ENCODE data around the gene CTAG1A. TPM values are rescaled to one million over a fixed set of nuclear protein-coding genes. Genes with fewer than 3 reads are reported as not detected.
"Not testable (repeated sequence)": the region's sequence is repeated elsewhere in the genome, so short reads cannot be mapped to it uniquely, and the experiment has no call there.

Gene CTAG1A
- total RNA-seq, result not detected
- not detected for polyA plus RNA-seq (ENCODE audit: insufficient read length in 2 of 2)
- long read RNA-seq, donor 1, result 0 reads
- long read RNA-seq, donor 2, result 0 reads
- long read RNA-seq, donor 3, result 0 reads
- long read RNA-seq, donor 4, result 0 reads

DNA sequence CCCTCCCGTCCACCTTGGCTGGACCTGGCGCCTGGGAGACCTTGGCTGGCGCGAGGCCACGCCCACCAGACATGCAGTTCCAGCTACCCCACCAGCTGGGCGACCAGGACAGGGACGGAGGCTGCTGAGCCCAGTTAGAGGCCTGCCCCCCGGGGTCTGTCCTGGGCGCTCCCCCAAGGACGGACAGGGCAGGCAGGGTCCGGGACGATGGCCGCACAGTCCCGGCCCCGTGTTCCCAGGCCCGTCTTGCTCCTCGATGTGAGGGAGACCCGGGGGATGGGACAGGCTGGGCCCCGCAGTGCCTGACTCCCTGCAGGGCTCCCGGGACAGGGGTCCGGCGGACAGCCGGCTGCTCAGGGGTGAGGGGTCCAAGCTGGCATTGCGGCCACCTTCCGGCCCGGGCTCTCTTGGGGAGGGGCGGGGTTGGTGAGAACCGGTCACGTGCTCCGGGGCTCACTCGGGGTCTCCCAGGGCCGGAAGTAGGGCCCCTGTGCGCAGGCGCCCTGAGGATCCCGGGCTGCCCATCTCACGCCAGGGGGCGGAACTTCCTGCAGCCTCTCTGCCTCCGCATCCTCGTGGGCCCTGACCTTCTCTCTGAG is at the start of gene CTAG1A:
Gene CTAG1A (plus strand): TSS at position 549 of the 599 bp plus-strand sequence. CDS start 74 bp downstream, outside the sequence.
- H3K27ac ChIP-seq (ENCODE audit: low read depth, low read length); H3K27me3 ChIP-seq (ENCODE audit: control insufficient read depth, insufficient read depth, low read length); DNase-seq (ENCODE audit: low read depth in 4 of 6, low spot score in 6 of 6); H3K4me1 ChIP-seq (ENCODE audit: control insufficient read depth, insufficient read depth, low read length); H3K4me3 ChIP-seq (ENCODE audit: low read depth, low read length); H3K9me3 ChIP-seq (ENCODE audit: control insufficient read depth, insufficient read depth, low read length); H3K36me3 ChIP-seq (ENCODE audit: control insufficient read depth, insufficient read depth, low read length): not testable (repeated sequence)
- no CpG with 5 or more reads among the region's 39 CpGs for WGBS (ENCODE audit: insufficient coverage)

DNA sequence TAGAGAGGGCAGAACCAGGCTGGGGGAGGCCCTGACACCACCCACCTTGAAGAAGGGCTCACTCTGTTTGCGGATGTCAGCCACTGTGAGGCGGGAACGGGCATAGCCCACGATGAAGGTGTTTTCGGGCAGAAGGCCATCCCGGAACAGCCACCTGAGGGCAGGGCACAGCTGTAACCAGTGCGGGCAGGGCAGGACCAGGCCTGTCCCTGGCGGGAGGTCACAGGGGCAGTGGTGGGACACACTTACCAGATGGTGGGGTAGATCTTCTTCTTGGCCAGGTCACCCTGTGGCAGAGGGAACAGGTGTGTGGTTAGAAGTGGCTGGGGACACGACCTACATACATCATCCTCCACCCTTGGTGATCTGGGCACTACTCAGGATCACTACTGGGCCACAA is 49.0 kb upstream of the CTAG1A start:
- 90% methylated on average over 7 of the region's 9 CpGs for WGBS (ENCODE audit: insufficient coverage)
- no peaks in the 10 kb centered on the region for H3K27me3 ChIP-seq (ENCODE audit: control insufficient read depth, insufficient read depth, low read length)
- DNase-seq (ENCODE audit: low read depth in 4 of 6, low spot score in 6 of 6), result peak in 1 of 6 donors; percentile 0
- H3K9me3 ChIP-seq (ENCODE audit: control insufficient read depth, insufficient read depth, low read length), result no peaks in the 10 kb centered on the region
- H3K4me1 ChIP-seq (ENCODE audit: control insufficient read depth, insufficient read depth, low read length), result peaks cover 5% of the 10 kb centered on the region
- H3K27ac ChIP-seq (ENCODE audit: low read depth, low read length), result no peak overlapping the region
- H3K36me3 ChIP-seq (ENCODE audit: control insufficient read depth, insufficient read depth, low read length), result peaks cover 53% of the 10 kb centered on the region
- no peak overlapping the region for H3K4me3 ChIP-seq (ENCODE audit: low read depth, low read length)

DNA sequence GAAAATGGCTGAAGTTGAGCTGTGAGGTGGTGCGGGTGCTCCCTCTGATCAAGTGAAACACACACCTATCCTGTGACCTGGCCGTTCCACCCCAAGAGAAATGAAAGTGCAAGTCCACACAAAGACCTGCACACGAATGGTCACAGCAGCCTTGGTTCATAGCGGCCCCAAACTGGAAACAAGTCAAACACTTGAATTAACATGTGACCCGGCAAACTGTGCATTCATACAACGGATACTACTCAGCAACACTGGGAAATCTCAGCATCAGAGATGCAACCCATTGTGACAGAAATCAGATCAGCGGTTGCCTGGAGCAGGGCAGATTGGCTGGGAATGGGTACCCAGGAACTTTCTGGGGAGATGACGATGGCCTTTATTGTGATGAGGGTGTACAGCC is 45.9 kb upstream of the CTAG1A start:
- Histone ChIP-seq H3K4me1 (ENCODE audit: control insufficient read depth, insufficient read depth, low read length) (peaks cover 12% of the 10 kb centered on the region), H3K27ac (ENCODE audit: low read depth, low read length) (no peak overlapping the region), H3K27me3 (ENCODE audit: control insufficient read depth, insufficient read depth, low read length) (no peaks in the 10 kb centered on the region), H3K9me3 (ENCODE audit: control insufficient read depth, insufficient read depth, low read length) (no peaks in the 10 kb centered on the region), H3K36me3 (ENCODE audit: control insufficient read depth, insufficient read depth, low read length) (peaks cover 43% of the 10 kb centered on the region), H3K4me3 (ENCODE audit: low read depth, low read length) (no peak overlapping the region)
- WGBS (ENCODE audit: insufficient coverage), result 64% methylated on average over 5 of the region's 8 CpGs
- DNase-seq (ENCODE audit: low read depth in 4 of 6, low spot score in 6 of 6), result no peak

DNA sequence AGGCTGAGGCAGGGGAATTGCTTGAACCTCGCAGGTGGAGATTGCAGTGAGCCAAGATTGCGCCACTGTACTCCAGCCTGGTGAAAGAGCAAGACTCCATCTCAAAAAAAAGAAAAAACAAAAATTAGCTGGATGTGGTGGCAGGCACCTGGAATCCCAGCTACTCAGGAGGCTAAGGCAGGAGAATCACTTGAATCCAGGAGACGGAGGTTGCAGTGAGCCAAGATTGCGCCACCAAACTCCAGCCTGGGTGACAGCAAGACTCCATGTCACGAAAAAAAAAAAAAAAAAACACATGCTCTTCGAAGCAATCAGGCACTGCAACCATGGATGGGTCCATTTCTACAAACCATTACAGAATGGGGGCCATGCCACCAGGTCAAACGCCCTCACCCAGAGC is 44.6 kb upstream of the CTAG1A start:
- H3K4me1 ChIP-seq (ENCODE audit: control insufficient read depth, insufficient read depth, low read length); H3K4me3 ChIP-seq (ENCODE audit: low read depth, low read length); H3K9me3 ChIP-seq (ENCODE audit: control insufficient read depth, insufficient read depth, low read length); DNase-seq (ENCODE audit: low read depth in 4 of 6, low spot score in 6 of 6); H3K27ac ChIP-seq (ENCODE audit: low read depth, low read length); H3K27me3 ChIP-seq (ENCODE audit: control insufficient read depth, insufficient read depth, low read length): not testable (repeated sequence)
- WGBS (ENCODE audit: insufficient coverage), result 81% methylated on average over 4 of the region's 7 CpGs
- peaks cover 38% of the 10 kb centered on the region for H3K36me3 ChIP-seq (ENCODE audit: control insufficient read depth, insufficient read depth, low read length)

DNA sequence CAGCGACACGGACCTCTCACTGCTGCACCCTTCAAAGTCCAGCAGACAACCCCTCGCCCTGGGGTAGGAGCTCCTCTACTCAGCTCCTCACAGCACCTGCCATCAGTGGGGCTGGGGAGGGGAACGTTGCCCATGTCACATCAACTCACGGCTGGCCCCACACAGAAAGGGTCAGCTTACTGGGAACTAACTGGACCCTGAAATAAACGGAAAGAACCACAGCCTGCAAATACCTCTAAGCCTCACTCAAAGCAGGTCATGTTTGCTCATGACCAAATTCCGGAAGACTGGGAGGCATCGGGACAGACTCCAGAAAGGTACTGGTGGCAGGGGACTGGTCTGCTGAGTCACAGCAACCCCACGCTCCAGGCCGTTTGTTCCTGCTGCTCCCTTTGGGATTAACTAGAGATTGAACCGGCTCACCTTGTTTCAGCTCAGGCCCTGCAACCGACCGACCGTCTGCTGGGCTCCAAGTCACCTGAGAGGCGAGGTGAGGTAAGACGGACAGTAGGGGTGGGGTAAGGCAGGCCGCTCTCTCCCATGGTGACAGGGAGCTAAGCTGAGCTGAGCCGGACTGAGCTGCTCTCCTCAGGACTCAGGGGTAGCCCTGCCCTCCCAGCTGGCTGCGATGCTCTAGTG is 43.9 kb upstream of the CTAG1A start:
- DNase-seq (ENCODE audit: low read depth in 4 of 6, low spot score in 6 of 6), result no peak
- peaks cover 33% of the 10 kb centered on the region for H3K36me3 ChIP-seq (ENCODE audit: control insufficient read depth, insufficient read depth, low read length)
- H3K27ac ChIP-seq (ENCODE audit: low read depth, low read length), result no peak overlapping the region
- H3K27me3 ChIP-seq (ENCODE audit: control insufficient read depth, insufficient read depth, low read length), result no peaks in the 10 kb centered on the region
- no peak overlapping the region for H3K4me3 ChIP-seq (ENCODE audit: low read depth, low read length)
- H3K4me1 ChIP-seq (ENCODE audit: control insufficient read depth, insufficient read depth, low read length), result peaks cover 9% of the 10 kb centered on the region
- WGBS (ENCODE audit: insufficient coverage), result 89% methylated on average over 16 of the region's 19 CpGs
- H3K9me3 ChIP-seq (ENCODE audit: control insufficient read depth, insufficient read depth, low read length), result no peaks in the 10 kb centered on the region

DNA sequence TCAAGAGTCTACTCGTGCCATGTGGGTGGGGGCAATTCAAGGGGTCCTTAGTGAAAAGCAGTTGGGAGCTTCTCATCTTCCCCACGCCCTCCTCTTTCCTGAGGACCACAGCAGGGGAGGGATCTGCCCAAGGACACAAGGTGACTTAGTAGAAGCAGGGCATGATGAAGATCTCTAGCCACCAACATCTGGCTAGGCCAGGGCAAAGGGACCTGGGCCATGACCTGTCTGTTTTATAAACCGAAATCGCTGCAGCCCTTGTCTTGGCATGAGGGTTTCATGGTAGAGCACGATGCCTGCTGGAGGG is 43.4 kb upstream of the CTAG1A start:
- 89% methylated on average over 3 of the region's 5 CpGs for WGBS (ENCODE audit: insufficient coverage)

DNA sequence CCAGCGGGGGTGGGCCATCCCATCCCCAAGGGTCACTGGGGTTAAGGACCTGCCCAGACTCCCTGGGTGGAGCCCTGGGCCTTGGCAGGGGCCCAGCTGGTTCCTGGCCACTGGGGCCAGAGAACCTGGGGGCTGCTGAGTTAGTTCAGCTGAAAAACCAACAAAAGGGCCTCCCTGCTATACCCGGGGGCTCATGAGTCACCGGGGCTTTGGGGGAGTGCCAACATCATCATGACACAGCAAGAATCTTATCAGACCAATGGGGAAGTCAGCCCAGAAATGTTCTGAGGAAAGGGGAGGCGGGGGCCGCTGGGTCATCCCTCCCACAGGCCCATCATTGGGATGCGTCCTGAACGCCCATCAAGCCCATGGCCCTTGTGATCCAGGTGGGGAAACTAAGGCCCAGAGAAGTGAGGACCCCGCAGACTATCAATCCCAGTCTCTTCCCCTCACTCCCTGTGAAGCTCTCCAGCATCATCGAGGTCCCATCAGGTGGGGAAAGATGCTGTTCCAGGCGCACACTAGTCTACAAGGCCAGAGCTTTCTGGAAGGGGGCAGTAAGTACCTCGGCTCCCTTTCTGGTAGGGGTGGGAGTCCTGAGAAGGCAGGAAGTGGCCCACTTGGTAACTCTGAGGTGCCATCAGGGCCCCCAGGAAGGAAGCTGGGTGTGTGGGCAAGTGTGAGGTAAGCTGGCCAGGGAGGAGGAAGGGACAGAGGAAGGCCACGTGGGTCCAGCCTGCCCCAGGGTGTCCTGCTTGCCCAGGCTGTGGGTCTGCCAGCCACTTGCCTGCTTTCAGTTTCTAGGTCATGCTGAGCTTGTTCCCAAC is 42.8 kb upstream of the CTAG1A start:
- Histone ChIP-seq H3K9me3 (ENCODE audit: control insufficient read depth, insufficient read depth, low read length) (no peaks in the 10 kb centered on the region), H3K27me3 (ENCODE audit: control insufficient read depth, insufficient read depth, low read length) (no peaks in the 10 kb centered on the region), H3K4me3 (ENCODE audit: low read depth, low read length) (no peak overlapping the region), H3K36me3 (ENCODE audit: control insufficient read depth, insufficient read depth, low read length) (peaks cover 33% of the 10 kb centered on the region), H3K27ac (ENCODE audit: low read depth, low read length) (no peak overlapping the region), H3K4me1 (ENCODE audit: control insufficient read depth, insufficient read depth, low read length) (peaks cover 14% of the 10 kb centered on the region)
- peak in 1 of 6 donors; percentile 40 for DNase-seq (ENCODE audit: low read depth in 4 of 6, low spot score in 6 of 6)
- 68% methylated on average over 5 of the region's 12 CpGs for whole genome bisulfite sequencing (ENCODE audit: insufficient coverage)

More for the DNA sequence above, 43.4 kb upstream of the CTAG1A start:
- Histone ChIP-seq H3K27ac (ENCODE audit: low read depth, low read length) (no peak overlapping the region), H3K36me3 (ENCODE audit: control insufficient read depth, insufficient read depth, low read length) (peaks cover 33% of the 10 kb centered on the region), H3K27me3 (ENCODE audit: control insufficient read depth, insufficient read depth, low read length) (no peaks in the 10 kb centered on the region), H3K4me1 (ENCODE audit: control insufficient read depth, insufficient read depth, low read length) (peaks cover 14% of the 10 kb centered on the region), H3K9me3 (ENCODE audit: control insufficient read depth, insufficient read depth, low read length) (no peaks in the 10 kb centered on the region), H3K4me3 (ENCODE audit: low read depth, low read length) (no peak overlapping the region)
- DNase-seq (ENCODE audit: low read depth in 4 of 6, low spot score in 6 of 6), result no peak

DNA sequence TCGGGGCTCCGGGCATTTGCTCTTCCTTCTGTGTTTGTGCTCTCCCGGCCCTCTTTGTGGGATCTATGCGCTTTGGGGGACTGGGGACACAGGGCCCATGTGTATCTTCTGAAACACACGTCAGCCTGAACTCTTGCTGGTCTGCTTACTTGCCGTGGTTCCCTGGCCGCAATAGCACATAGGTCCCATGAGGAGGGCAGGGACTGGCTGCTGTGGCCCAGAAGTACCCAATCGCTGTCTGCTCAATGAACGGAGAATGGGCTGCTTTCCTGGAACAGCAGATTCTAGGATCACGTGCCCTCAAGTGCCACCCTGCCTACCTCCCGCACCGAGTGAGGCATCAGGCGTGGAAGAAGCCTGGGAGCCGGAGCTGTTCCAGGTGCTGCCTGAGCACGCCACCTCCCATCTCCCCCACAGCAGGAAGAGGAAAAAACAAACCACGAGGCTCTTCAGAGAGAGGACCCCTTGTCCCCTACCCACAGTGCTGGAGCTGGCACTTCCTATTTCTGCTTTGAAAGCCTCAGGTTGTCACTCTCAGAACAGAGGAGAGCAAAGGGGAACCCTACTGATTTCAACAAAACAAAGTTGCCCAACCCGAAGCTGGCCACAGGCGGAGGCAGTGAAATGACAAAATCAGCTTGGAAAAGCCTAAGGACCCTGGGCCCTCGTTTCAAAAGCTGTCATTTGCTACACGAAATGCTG is 42.1 kb upstream of the CTAG1A start:
- Histone ChIP-seq H3K27ac (ENCODE audit: low read depth, low read length) (no peak overlapping the region), H3K36me3 (ENCODE audit: control insufficient read depth, insufficient read depth, low read length) (peaks cover 33% of the 10 kb centered on the region), H3K4me1 (ENCODE audit: control insufficient read depth, insufficient read depth, low read length) (peaks cover 14% of the 10 kb centered on the region), H3K4me3 (ENCODE audit: low read depth, low read length) (no peak overlapping the region), H3K27me3 (ENCODE audit: control insufficient read depth, insufficient read depth, low read length) (no peaks in the 10 kb centered on the region), H3K9me3 (ENCODE audit: control insufficient read depth, insufficient read depth, low read length) (no peaks in the 10 kb centered on the region)
- no peak for DNase-seq (ENCODE audit: low read depth in 4 of 6, low spot score in 6 of 6)
- 84% methylated on average over 17 of the region's 20 CpGs for WGBS (ENCODE audit: insufficient coverage)

DNA sequence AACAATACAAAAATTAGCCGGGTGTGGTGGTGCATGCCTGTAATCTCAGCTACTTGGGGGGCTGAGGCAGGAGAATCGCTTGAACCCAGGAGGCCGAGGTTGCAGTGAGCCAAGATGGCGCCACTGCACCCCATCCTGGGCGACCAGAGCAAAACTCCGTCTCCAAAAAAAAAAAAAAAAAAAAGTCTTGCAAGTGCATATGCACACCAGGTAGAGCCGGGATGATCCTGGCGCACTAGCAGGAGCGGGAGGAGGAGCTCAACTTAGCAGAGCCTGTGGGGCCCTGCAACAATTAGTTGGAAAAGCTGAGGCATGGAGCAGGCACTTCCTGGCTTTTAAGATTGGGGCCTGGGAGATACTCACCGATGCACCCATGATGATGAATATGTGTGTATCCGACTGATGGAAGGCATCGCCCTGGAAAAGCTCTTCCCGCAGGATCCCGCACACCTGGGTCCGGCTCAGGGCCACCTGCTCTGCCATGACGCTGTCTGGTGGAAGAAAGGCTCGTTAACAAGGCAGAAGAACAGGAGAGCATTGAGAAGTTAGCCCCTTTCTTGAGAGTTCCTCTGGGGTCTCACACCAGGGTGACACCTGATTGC is 39.2 kb upstream of the CTAG1A start:
- whole genome bisulfite sequencing (ENCODE audit: insufficient coverage), result 91% methylated on average over 16 of the region's 17 CpGs
- no peak overlapping the region for H3K27ac ChIP-seq (ENCODE audit: low read depth, low read length)
- peaks cover 18% of the 10 kb centered on the region for H3K4me1 ChIP-seq (ENCODE audit: control insufficient read depth, insufficient read depth, low read length)
- no peaks in the 10 kb centered on the region for H3K9me3 ChIP-seq (ENCODE audit: control insufficient read depth, insufficient read depth, low read length)
- DNase-seq (ENCODE audit: low read depth in 4 of 6, low spot score in 6 of 6), result no peak
- no peaks in the 10 kb centered on the region for H3K27me3 ChIP-seq (ENCODE audit: control insufficient read depth, insufficient read depth, low read length)
- H3K4me3 ChIP-seq (ENCODE audit: low read depth, low read length), result no peak overlapping the region
- peaks cover 30% of the 10 kb centered on the region for H3K36me3 ChIP-seq (ENCODE audit: control insufficient read depth, insufficient read depth, low read length)

All from spinal cord (tissue), 10 donors.